Esophagus muscularis mucosa (tissue), 4 donors: Measurements from ENCODE around the gene AHI1. TPM values are rescaled to one million over a fixed set of nuclear protein-coding genes. Genes with fewer than 3 reads are reported as not detected.

Experiments
- DNase-seq: peaks from one replicate; pipeline ENCODE4 v3.0.0-alpha.2; 2017; ENCODE audit errors: extremely low spot score
- H3K27ac ChIP-seq, 4 donors: fragments of 200-600 bp; sonication (generic); replicated peaks in 1 of 4; 1 replicate in 3 of 4; 2 replicates in 1 of 4; pipeline ENCODE4 v1.5.1; 2016 to 2019; ENCODE audit warnings: mild to moderate bottlenecking in 1 of 4
- H3K27me3 ChIP-seq, 4 donors: fragments of 200-600 bp; sonication (generic); one replicate each; pipeline versions ENCODE4 v1.5.1 to v1.6.0; 2016 to 2019
- H3K36me3 ChIP-seq, 4 donors: fragments of 200-600 bp; sonication (generic); one replicate each; pipeline ENCODE4 v1.5.1; 2016 to 2019
- H3K4me1 ChIP-seq, 4 donors: fragments of 200-600 bp; sonication (generic); one replicate each; pipeline ENCODE4 v1.5.1; 2016 to 2019
- H3K4me3 ChIP-seq, 4 donors: fragments of 200-600 bp; sonication (generic); 1 replicate in 2 of 4; 2 replicates in 2 of 4; pipeline ENCODE4 v1.5.1; 2016 to 2019; ENCODE audit warnings: mild to moderate bottlenecking in 4 of 4, moderate library complexity in 1 of 4
- H3K9me3 ChIP-seq, 4 donors: fragments of 200-600 bp; sonication (generic); 1 replicate in 3 of 4; 2 replicates in 1 of 4; pipeline ENCODE4 v1.5.1; 2016 to 2019
- EP300 ChIP-seq: sonication (generic); formaldehyde crosslinking; IDR thresholded peaks from one replicate; pipeline ENCODE4 v1.6.1; 2017; ENCODE audit warnings: antibody characterized with exemption
- POLR2A ChIP-seq: fragments of 450-650 bp; IDR thresholded peaks from one replicate; pipeline ENCODE4 v1.6.1; 2017; ENCODE audit warnings: antibody characterized with exemption, moderate library complexity, mild to moderate bottlenecking, low read depth
- POLR2AphosphoS5 ChIP-seq, 2 donors: sonication (generic); formaldehyde crosslinking; IDR thresholded peaks; one replicate each; pipeline ENCODE4 v1.6.1; 2017; ENCODE audit warnings: antibody characterized with exemption in 2 of 2
- WGBS: methylation state at CpG from one replicate; pipeline ENCODE4 v1.1.5; 2018; 5-methylcytosine and 5-hydroxymethylcytosine counted together
- intact Hi-C: fragments of 100-400 bp; cut with DNase I; formaldehyde crosslinking; loops from one replicate; pipeline ENCODE4 v1.15.1; 2023
- total RNA-seq, 4 donors: library from RNA; depleted of rRNA; stranded (reverse); fragments of >200 nt; gene quantifications; one replicate each; pipeline versions ENCODE4 v1.1.0 to v1.2.1, GENCODE V29; 2016
- TF ChIP-seq, protein P1 (sequence below), 3 experiments: fragments of 200-600 bp in 2 of 3; fragments of 450-650 bp in 1 of 3; sonication (generic) in 2 of 3; IDR thresholded peaks; one replicate each; pipeline ENCODE4 v1.5.1; 2017 to 2019; ENCODE audit warnings: antibody characterized with exemption in 3 of 3, mild to moderate bottlenecking in 2 of 3, moderate library complexity in 1 of 3

Gene AHI1
- total RNA-seq, 4 donors from 2014 or later: 11.4 to 28.7 (median 16.2) TPM

- intact Hi-C loops: no loop called here
- Histone ChIP-seq H3K36me3 (peaks cover 14 to 28% (median 18%) of the 10 kb centered on the region in 4 donors), H3K27ac (no peak overlapping the region), H3K4me3 (no peak overlapping the region), H3K4me1 (no peaks in the 10 kb centered on the region), H3K27me3 (no peaks in the 10 kb centered on the region), H3K9me3 (no peaks in the 10 kb centered on the region)
- WGBS: 91% methylated on average over 1 of the region's 1 CpG
- TF ChIP-seq POLR2A (no peak), POLR2AphosphoS5 (IDR thresholded peaks at IDR 0.05) (no peak), EP300 (no peak)
- DNase-seq: no peak
These were observed 84.8 kb downstream of the AHI1 start for GRCh38 chr6:135412761-135413160.

GRCh38 chr6:135411849-135412248, 85.7 kb downstream of the AHI1 start:
- no peak for DNase-seq
- TF ChIP-seq POLR2A: no peak
- intact Hi-C loops: no loop called here
- Histone ChIP-seq H3K9me3 (no peaks in the 10 kb centered on the region), H3K4me1 (no peaks in the 10 kb centered on the region), H3K27me3 (no peaks in the 10 kb centered on the region), H3K36me3 (peaks cover 14 to 30% (median 18%) of the 10 kb centered on the region in 4 donors), H3K4me3 (no peak overlapping the region), H3K27ac (no peak overlapping the region)
- WGBS: 97% methylated on average over 2 of the region's 2 CpGs

GRCh38 chr6:135411339-135411738, 86.2 kb downstream of the AHI1 start:
- intact Hi-C loops: no loop called here
- Histone ChIP-seq H3K27ac (no peak overlapping the region), H3K9me3 (no peaks in the 10 kb centered on the region), H3K27me3 (no peaks in the 10 kb centered on the region), H3K4me3 (no peak overlapping the region), H3K4me1 (no peaks in the 10 kb centered on the region), H3K36me3 (peaks cover 14 to 36% (median 18%) of the 10 kb centered on the region in 4 donors)
- 88% methylated on average over 2 of the region's 2 CpGs for WGBS
- no peak for TF ChIP-seq EP300
- TF ChIP-seq POLR2AphosphoS5 (IDR thresholded peaks at IDR 0.05): no peak
- no peak for TF ChIP-seq POLR2A
- TF ChIP-seq, protein P1, sequence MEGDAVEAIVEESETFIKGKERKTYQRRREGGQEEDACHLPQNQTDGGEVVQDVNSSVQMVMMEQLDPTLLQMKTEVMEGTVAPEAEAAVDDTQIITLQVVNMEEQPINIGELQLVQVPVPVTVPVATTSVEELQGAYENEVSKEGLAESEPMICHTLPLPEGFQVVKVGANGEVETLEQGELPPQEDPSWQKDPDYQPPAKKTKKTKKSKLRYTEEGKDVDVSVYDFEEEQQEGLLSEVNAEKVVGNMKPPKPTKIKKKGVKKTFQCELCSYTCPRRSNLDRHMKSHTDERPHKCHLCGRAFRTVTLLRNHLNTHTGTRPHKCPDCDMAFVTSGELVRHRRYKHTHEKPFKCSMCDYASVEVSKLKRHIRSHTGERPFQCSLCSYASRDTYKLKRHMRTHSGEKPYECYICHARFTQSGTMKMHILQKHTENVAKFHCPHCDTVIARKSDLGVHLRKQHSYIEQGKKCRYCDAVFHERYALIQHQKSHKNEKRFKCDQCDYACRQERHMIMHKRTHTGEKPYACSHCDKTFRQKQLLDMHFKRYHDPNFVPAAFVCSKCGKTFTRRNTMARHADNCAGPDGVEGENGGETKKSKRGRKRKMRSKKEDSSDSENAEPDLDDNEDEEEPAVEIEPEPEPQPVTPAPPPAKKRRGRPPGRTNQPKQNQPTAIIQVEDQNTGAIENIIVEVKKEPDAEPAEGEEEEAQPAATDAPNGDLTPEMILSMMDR (IDR thresholded peaks at IDR 0.05): no peak
- DNase-seq: no peak

GRCh38 chr6:135410856-135411255, 86.7 kb downstream of the AHI1 start:
- Histone ChIP-seq H3K9me3 (no peaks in the 10 kb centered on the region), H3K4me3 (no peak overlapping the region), H3K27ac (no peak overlapping the region), H3K4me1 (no peaks in the 10 kb centered on the region), H3K36me3 (peaks cover 14 to 40% (median 18%) of the 10 kb centered on the region in 4 donors), H3K27me3 (no peaks in the 10 kb centered on the region)
- DNase-seq: no peak
- TF ChIP-seq POLR2A: no peak
- no peak for TF ChIP-seq POLR2AphosphoS5 (IDR thresholded peaks at IDR 0.05)
- no peak for TF ChIP-seq EP300
- TF ChIP-seq, protein P1 (IDR thresholded peaks at IDR 0.05): no peak
- intact Hi-C loops: no loop called here
- WGBS: 97% methylated on average over 2 of the region's 2 CpGs

GRCh38 chr6:135403584-135403983, 94.0 kb downstream of the AHI1 start:
- Histone ChIP-seq H3K4me3 (no peak overlapping the region), H3K27me3 (no peaks in the 10 kb centered on the region), H3K27ac (no peak overlapping the region), H3K4me1 (no peaks in the 10 kb centered on the region), H3K36me3 (peaks cover 0 to 55% (median 5%) of the 10 kb centered on the region in 4 donors), H3K9me3 (no peaks in the 10 kb centered on the region)
- 72% methylated on average over 3 of the region's 3 CpGs for WGBS
- intact Hi-C loops: no loop called here
- TF ChIP-seq EP300 (no peak), POLR2A (no peak), POLR2AphosphoS5 (IDR thresholded peaks at IDR 0.05) (no peak)
- TF ChIP-seq, protein P1 (IDR thresholded peaks at IDR 0.05): no peak
- DNase-seq: no peak

GRCh38 chr6:135402311-135402710, 95.2 kb downstream of the AHI1 start:
- DNase-seq: no peak
- Histone ChIP-seq H3K36me3 (peaks cover 0 to 46% (median 5%) of the 10 kb centered on the region in 4 donors), H3K27me3 (no peaks in the 10 kb centered on the region), H3K9me3 (no peaks in the 10 kb centered on the region), H3K27ac (no peak overlapping the region), H3K4me3 (no peak overlapping the region), H3K4me1 (no peaks in the 10 kb centered on the region)
- intact Hi-C loops: no loop called here
- no peak for TF ChIP-seq POLR2AphosphoS5 (IDR thresholded peaks at IDR 0.05)
- 93% methylated on average over 1 of the region's 1 CpG for WGBS
